HG03565 (cell line): ENCODE data around the gene ARHGAP42.
A peak's percentile ranks its signal among the peaks of the same experiment; 100 is the strongest.
"Not testable (repeated sequence)": the region's sequence is repeated elsewhere in the genome, so short reads cannot be mapped to it uniquely, and the experiment has no call there.

ENCODE experiments used
- ATAC-seq: cut with Tn5 transposase; IDR thresholded peaks from one replicate; pipeline ENCODE4 v1.9.1; 2021; ENCODE audit warnings: mild to moderate bottlenecking, moderate library complexity; ENCODE audit not compliant: unreplicated experiment

Gene ARHGAP42

GRCh38 chr11:100863080-100863581, 176.0 kb downstream of the ARHGAP42 start:
- peak; percentile 79 for ATAC-seq

GRCh38 chr11:100865443-100866065, 178.5 kb downstream of the ARHGAP42 start:
- ATAC-seq = no peak

- ATAC-seq = peak; percentile 38
These were observed 179.4 kb downstream of the ARHGAP42 start for GRCh38 chr11:100866453-100866852.

- ATAC-seq = no peak
These were observed 180.5 kb downstream of the ARHGAP42 start for GRCh38 chr11:100867606-100868005.

- no peak for ATAC-seq
These were observed 182.2 kb downstream of the ARHGAP42 start for GRCh38 chr11:100869328-100869727.

GRCh38 chr11:100870138-100870537, 183.1 kb downstream of the ARHGAP42 start:
- ATAC-seq = no peak

- ATAC-seq = no peak
These were observed 186.1 kb downstream of the ARHGAP42 start for GRCh38 chr11:100872951-100873740.

GRCh38 chr11:100874203-100874602, 187.1 kb downstream of the ARHGAP42 start:
- ATAC-seq = no peak

- ATAC-seq = no peak
These were observed 188.4 kb downstream of the ARHGAP42 start for GRCh38 chr11:100875521-100875869.

GRCh38 chr11:100876815-100877520, 189.9 kb downstream of the ARHGAP42 start:
- peak; percentile 96 for ATAC-seq

- ATAC-seq = no peak
These were observed 191.4 kb downstream of the ARHGAP42 start for GRCh38 chr11:100878474-100878873.

- ATAC-seq = no peak
These were observed 195.9 kb downstream of the ARHGAP42 start for GRCh38 chr11:100882957-100883356.

- ATAC-seq = no peak
These were observed 196.7 kb downstream of the ARHGAP42 start for GRCh38 chr11:100883830-100884229.

GRCh38 chr11:100887659-100888058, 200.6 kb downstream of the ARHGAP42 start:
- ATAC-seq = no peak

GRCh38 chr11:100888836-100889235, 201.7 kb downstream of the ARHGAP42 start:
- no peak for ATAC-seq

- no peak for ATAC-seq
These were observed 202.7 kb downstream of the ARHGAP42 start for GRCh38 chr11:100889758-100890157.

GRCh38 chr11:100890789-100891188, 203.7 kb downstream of the ARHGAP42 start:
- no peak for ATAC-seq

- ATAC-seq = no peak
These were observed 205.8 kb downstream of the ARHGAP42 start for GRCh38 chr11:100892886-100893285.

GRCh38 chr11:100895449-100895848, 208.4 kb downstream of the ARHGAP42 start:
- no peak for ATAC-seq

GRCh38 chr11:100895976-100896375, 208.9 kb downstream of the ARHGAP42 start:
- ATAC-seq = not testable (repeated sequence)

- not testable (repeated sequence) for ATAC-seq
These were observed 214.4 kb downstream of the ARHGAP42 start for GRCh38 chr11:100901471-100901870.
